WTC11 (cell line): ENCODE data around the gene MTMR10. TPM values are rescaled to one million over a fixed set of nuclear protein-coding genes. Genes with fewer than 3 reads are reported as not detected.

Experiments
- ATAC-seq: fragments of 200-7000 bp; cut with Tn5 transposase; 2 replicates; pipeline ENCODE4 v1.10.0; 2021; ENCODE audit warnings: mild to moderate bottlenecking, moderate library complexity
- CTCF ChIA-PET: fragments of 300-600 bp; sonication (Branson Sonifier 250); formaldehyde crosslinking; loops from one replicate; lab custom pipeline; 2021; ENCODE audit warnings: antibody characterized with exemption; lab: Charles Lee
- POLR2A ChIA-PET: fragments of 350-600 bp; sonication (Branson Sonifier 250); formaldehyde crosslinking; loops from one replicate; lab custom pipeline; 2021; ENCODE audit warnings: antibody characterized with exemption; lab: Charles Lee
- DNase-seq: peaks from one replicate; pipeline ENCODE4 v3.0.0; 2021; ENCODE audit warnings: low spot score
- H3K27ac Mint-ChIP-seq: 2 replicates; pipeline ENCODE4 v1.8.0; 2021; ENCODE audit warnings: mixed read lengths
- H3K27me3 Mint-ChIP-seq: 2 replicates; pipeline ENCODE4 v1.8.0; 2021; ENCODE audit warnings: low read depth, mild to moderate bottlenecking, moderate library complexity, mixed read lengths
- H3K36me3 Mint-ChIP-seq: 2 replicates; pipeline ENCODE4 v1.8.0; 2021; ENCODE audit warnings: mixed read lengths
- H3K4me1 Mint-ChIP-seq: 2 replicates; pipeline ENCODE4 v1.8.0; 2022; ENCODE audit warnings: mixed read lengths
- H3K4me3 Mint-ChIP-seq: 2 replicates; pipeline ENCODE4 v1.8.0; 2021; ENCODE audit warnings: mild to moderate bottlenecking, moderate library complexity, mixed read lengths
- H3K9me3 Mint-ChIP-seq: 2 replicates; pipeline ENCODE4 v1.8.0; 2021; ENCODE audit warnings: mixed read lengths
- ATF1 ChIP-seq: sonication (generic); formaldehyde crosslinking; IDR thresholded peaks from 2 replicates; pipeline ENCODE4 v1.8.1; 2023; ENCODE audit warnings: mild to moderate bottlenecking, moderate library complexity, missing genetic modification reagents
- CREB1 ChIP-seq: sonication (generic); formaldehyde crosslinking; IDR thresholded peaks from 2 replicates; pipeline ENCODE4 v1.8.0; 2023; ENCODE audit warnings: mild to moderate bottlenecking, missing genetic modification reagents
- EMX1 ChIP-seq: fragments of 250-450 bp; sonication (Bioruptor Pico); IDR thresholded peaks from 2 replicates; pipeline ENCODE4 v1.8.0; 2021; ENCODE audit warnings: mild to moderate bottlenecking
- FOXK1 ChIP-seq: sonication (generic); formaldehyde crosslinking; IDR thresholded peaks from 2 replicates; pipeline ENCODE4 v1.8.0; 2022; ENCODE audit warnings: mild to moderate bottlenecking, moderate library complexity, missing genetic modification reagents
- GABPB1 ChIP-seq: sonication (generic); formaldehyde crosslinking; IDR thresholded peaks from 2 replicates; pipeline ENCODE4 v1.8.1; 2023; ENCODE audit warnings: mild to moderate bottlenecking, missing genetic modification reagents
- GRHL2 ChIP-seq: fragments of 250-450 bp; sonication (Bioruptor Pico); IDR thresholded peaks from 2 replicates; pipeline ENCODE4 v1.8.0; 2022; ENCODE audit warnings: mild to moderate bottlenecking, moderate library complexity; ENCODE audit not compliant: insufficient replicate concordance, severe bottlenecking
- IRF2 ChIP-seq: sonication (generic); formaldehyde crosslinking; IDR thresholded peaks from 2 replicates; pipeline ENCODE4 v1.8.0; 2022; ENCODE audit warnings: low read depth, missing genetic modification reagents, borderline replicate concordance
- JAZF1 ChIP-seq: fragments of 250-450 bp; sonication (Bioruptor Pico); IDR thresholded peaks from 2 replicates; pipeline ENCODE4 v1.9.0; 2021; ENCODE audit warnings: moderate library complexity, mild to moderate bottlenecking, inconsistent platforms
- SOX15 ChIP-seq: fragments of 250-450 bp; sonication (Bioruptor Pico); IDR thresholded peaks from 2 replicates; pipeline ENCODE4 v1.9.0; 2021; ENCODE audit warnings: mild to moderate bottlenecking
- TEAD1 ChIP-seq: sonication (generic); formaldehyde crosslinking; IDR thresholded peaks from 2 replicates; pipeline ENCODE4 v1.8.0; 2022; ENCODE audit warnings: mild to moderate bottlenecking, missing genetic modification reagents
- TP53 ChIP-seq: sonication (generic); formaldehyde crosslinking; IDR thresholded peaks from 2 replicates; pipeline ENCODE4 v1.8.1; 2023; ENCODE audit warnings: mild to moderate bottlenecking, missing genetic modification reagents
- ZNF121 ChIP-seq: sonication (generic); formaldehyde crosslinking; IDR thresholded peaks from 2 replicates; pipeline ENCODE4 v1.8.0; 2023; ENCODE audit warnings: missing genetic modification reagents
- ZNF263 ChIP-seq: sonication (generic); formaldehyde crosslinking; IDR thresholded peaks from 2 replicates; pipeline ENCODE4 v1.8.1; 2022; ENCODE audit warnings: low read depth, mild to moderate bottlenecking, moderate library complexity, missing genetic modification reagents
- ZNF423 ChIP-seq: fragments of 250-450 bp; sonication (Bioruptor Pico); IDR thresholded peaks from 2 replicates; pipeline ENCODE4 v2.1.2; 2022; ENCODE audit warnings: mild to moderate bottlenecking, moderate library complexity
- total RNA-seq: library from RNA; stranded (reverse); gene quantifications from 3 replicates; pipeline ENCODE4 v1.2.3, GENCODE V29; 2021
- TF ChIP-seq, protein P1 (sequence below): sonication (generic); formaldehyde crosslinking; IDR thresholded peaks from 2 replicates; pipeline ENCODE4 v1.8.1; 2022; ENCODE audit warnings: low read depth, mild to moderate bottlenecking, moderate library complexity, missing genetic modification reagents, borderline replicate concordance
- TF ChIP-seq, protein P2 (sequence below): fragments of 250-450 bp; sonication (Bioruptor Pico); IDR thresholded peaks from 2 replicates; pipeline ENCODE4 v1.9.0; 2021; ENCODE audit warnings: mild to moderate bottlenecking, borderline replicate concordance
- TF ChIP-seq, protein P3 (sequence below): sonication (generic); formaldehyde crosslinking; IDR thresholded peaks from 2 replicates; pipeline ENCODE4 v1.8.1; 2023; ENCODE audit warnings: mild to moderate bottlenecking, missing genetic modification reagents

MTMR10 gene
- total RNA-seq, 1 experiment from 2014 or later = 15.9 TPM

DNA sequence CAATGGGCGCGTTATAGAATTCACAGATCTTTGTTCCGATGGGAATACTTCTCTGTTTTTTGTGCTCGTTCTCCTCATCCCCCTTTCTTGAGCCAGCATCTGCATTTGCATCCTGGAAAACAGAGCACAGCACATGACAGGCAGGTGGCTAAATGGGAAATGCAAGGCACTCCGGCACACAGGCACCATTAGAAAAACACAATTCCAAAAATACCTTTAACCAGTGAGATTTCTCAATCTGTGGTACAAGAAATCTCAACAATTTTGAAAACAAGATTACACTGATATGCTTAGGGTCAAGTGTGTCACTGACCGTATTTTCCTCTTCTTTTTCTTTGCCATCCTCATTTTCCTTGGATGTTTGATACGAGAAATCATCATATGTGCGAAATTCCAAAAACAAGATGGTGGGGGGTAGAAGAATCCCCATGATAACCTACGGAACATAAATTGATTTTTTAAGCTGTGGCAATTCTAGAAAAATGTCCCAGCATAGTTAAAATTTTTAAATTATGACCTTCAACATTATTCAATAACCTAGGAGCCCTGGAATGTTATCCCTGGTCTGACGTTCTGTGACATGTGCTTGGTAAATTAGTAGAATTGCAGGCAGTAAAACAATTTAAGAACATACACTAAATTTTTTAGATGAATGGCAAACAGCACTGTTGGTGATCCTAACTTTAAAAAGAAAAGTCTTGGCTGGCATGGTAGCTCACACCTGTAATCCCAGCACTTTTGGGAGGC is 46.5 kb upstream of the MTMR10 start:
- TF ChIP-seq ATF1 (CRISPR knock-in tag) = no peak
- no peak for TF ChIP-seq TEAD1
- no peak for TF ChIP-seq TP53 (CRISPR knock-in tag)
- no peak for TF ChIP-seq GRHL2 (CRISPR knock-in tag)
- TF ChIP-seq SOX15 (CRISPR knock-in tag) = no peak
- TF ChIP-seq IRF2 (CRISPR knock-in tag) = no peak
- TF ChIP-seq, protein P1, sequence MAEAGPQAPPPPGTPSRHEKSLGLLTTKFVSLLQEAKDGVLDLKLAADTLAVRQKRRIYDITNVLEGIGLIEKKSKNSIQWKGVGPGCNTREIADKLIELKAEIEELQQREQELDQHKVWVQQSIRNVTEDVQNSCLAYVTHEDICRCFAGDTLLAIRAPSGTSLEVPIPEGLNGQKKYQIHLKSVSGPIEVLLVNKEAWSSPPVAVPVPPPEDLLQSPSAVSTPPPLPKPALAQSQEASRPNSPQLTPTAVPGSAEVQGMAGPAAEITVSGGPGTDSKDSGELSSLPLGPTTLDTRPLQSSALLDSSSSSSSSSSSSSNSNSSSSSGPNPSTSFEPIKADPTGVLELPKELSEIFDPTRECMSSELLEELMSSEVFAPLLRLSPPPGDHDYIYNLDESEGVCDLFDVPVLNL (CRISPR knock-in tag) = no peak
- TF ChIP-seq, protein P2, sequence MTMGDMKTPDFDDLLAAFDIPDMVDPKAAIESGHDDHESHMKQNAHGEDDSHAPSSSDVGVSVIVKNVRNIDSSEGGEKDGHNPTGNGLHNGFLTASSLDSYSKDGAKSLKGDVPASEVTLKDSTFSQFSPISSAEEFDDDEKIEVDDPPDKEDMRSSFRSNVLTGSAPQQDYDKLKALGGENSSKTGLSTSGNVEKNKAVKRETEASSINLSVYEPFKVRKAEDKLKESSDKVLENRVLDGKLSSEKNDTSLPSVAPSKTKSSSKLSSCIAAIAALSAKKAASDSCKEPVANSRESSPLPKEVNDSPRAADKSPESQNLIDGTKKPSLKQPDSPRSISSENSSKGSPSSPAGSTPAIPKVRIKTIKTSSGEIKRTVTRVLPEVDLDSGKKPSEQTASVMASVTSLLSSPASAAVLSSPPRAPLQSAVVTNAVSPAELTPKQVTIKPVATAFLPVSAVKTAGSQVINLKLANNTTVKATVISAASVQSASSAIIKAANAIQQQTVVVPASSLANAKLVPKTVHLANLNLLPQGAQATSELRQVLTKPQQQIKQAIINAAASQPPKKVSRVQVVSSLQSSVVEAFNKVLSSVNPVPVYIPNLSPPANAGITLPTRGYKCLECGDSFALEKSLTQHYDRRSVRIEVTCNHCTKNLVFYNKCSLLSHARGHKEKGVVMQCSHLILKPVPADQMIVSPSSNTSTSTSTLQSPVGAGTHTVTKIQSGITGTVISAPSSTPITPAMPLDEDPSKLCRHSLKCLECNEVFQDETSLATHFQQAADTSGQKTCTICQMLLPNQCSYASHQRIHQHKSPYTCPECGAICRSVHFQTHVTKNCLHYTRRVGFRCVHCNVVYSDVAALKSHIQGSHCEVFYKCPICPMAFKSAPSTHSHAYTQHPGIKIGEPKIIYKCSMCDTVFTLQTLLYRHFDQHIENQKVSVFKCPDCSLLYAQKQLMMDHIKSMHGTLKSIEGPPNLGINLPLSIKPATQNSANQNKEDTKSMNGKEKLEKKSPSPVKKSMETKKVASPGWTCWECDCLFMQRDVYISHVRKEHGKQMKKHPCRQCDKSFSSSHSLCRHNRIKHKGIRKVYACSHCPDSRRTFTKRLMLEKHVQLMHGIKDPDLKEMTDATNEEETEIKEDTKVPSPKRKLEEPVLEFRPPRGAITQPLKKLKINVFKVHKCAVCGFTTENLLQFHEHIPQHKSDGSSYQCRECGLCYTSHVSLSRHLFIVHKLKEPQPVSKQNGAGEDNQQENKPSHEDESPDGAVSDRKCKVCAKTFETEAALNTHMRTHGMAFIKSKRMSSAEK (CRISPR knock-in tag) = no peak
- no peak for TF ChIP-seq GABPB1
- TF ChIP-seq, protein P3, sequence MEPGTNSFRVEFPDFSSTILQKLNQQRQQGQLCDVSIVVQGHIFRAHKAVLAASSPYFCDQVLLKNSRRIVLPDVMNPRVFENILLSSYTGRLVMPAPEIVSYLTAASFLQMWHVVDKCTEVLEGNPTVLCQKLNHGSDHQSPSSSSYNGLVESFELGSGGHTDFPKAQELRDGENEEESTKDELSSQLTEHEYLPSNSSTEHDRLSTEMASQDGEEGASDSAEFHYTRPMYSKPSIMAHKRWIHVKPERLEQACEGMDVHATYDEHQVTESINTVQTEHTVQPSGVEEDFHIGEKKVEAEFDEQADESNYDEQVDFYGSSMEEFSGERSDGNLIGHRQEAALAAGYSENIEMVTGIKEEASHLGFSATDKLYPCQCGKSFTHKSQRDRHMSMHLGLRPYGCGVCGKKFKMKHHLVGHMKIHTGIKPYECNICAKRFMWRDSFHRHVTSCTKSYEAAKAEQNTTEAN (CRISPR knock-in tag) = no peak
- TF ChIP-seq ZNF263 = no peak
- no peak for TF ChIP-seq JAZF1 (CRISPR knock-in tag)
- no peak for TF ChIP-seq EMX1 (CRISPR knock-in tag)
- TF ChIP-seq CREB1 (CRISPR knock-in tag) = no peak
- TF ChIP-seq, all 79 proteins: peak for 0
- DNase-seq (no peak), ATAC-seq (no peak)
- ChIA-PET POLR2A (no interaction called here), CTCF (no interaction called here)
- H3K27me3 Mint-ChIP-seq = no peaks in the 10 kb centered on the region; the same call in 1 of the 2 replicates
- H3K36me3 Mint-ChIP-seq = no peaks in the 10 kb centered on the region
- no peaks in the 10 kb centered on the region for H3K9me3 Mint-ChIP-seq
- peaks cover 27% of the 10 kb centered on the region for H3K4me1 Mint-ChIP-seq
- H3K27ac Mint-ChIP-seq = no peak overlapping the region
- H3K4me3 Mint-ChIP-seq = no peak overlapping the region

DNA sequence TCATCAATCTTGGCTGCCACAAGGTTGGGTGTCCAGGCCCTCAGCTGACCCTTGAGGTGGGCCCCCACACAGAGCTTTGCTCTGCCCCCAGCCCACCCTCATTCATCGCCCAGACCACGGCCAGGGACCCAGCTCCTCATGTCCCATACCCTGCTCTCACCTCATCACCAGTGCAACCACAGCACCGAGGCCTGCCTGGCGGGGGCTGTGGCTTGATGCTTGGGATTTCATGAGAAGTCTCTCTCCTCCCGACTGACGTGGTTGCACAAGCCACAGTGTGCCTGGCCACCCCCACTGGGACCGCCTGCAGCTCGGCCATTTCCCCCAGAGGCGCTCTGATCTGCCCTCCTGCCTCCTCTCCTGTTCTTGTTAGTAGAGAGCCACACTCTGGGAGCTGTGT is 45.4 kb upstream of the MTMR10 start:
- H3K4me1 Mint-ChIP-seq = peaks cover 22% of the 10 kb centered on the region
- DNase-seq (no peak), ATAC-seq (no peak)
- H3K27ac Mint-ChIP-seq = no peak overlapping the region
- TF ChIP-seq FOXK1 (CRISPR knock-in tag) (no peak), ZNF121 (no peak), ZNF423 (CRISPR knock-in tag) (0 out of 2 replicates have a peak, but pooled peaks have one; percentile 53)
- ChIA-PET CTCF (no interaction called here), POLR2A (no interaction called here)
- H3K9me3 Mint-ChIP-seq = no peaks in the 10 kb centered on the region
- no peaks in the 10 kb centered on the region for H3K36me3 Mint-ChIP-seq
- H3K27me3 Mint-ChIP-seq = no peaks in the 10 kb centered on the region; the same call in 1 of the 2 replicates
- no peak overlapping the region for H3K4me3 Mint-ChIP-seq
